ENCODE data around the gene FAM186B. TPM values are rescaled to one million over a fixed set of nuclear protein-coding genes. Genes with fewer than 3 reads are reported as not detected.

The FAM186B gene
- total RNA-seq, 1 experiment from 2014 or later: 0.30 TPM

- ChIA-PET POLR2A (interaction anchor here (1.2 to 2.5 kb wide), 2 partner anchors 12 to 176 kb away, joined by 3 to 19 read pairs; partner anchors contain the start of gene TMBIM6), CTCF (interaction anchor here (0.6 to 2.3 kb wide), 5 partner anchors 12 to 379 kb away, joined by 3 to 10 read pairs (median 7); no protein-coding TSS in a partner anchor)
- no peak for TF ChIP-seq CTCF (IDR thresholded peaks at IDR 0.05; ENCODE audit: unreplicated experiment)
- Mint-ChIP-seq H3K9me3 (ENCODE audit: unreplicated experiment) (no peaks in the 10 kb centered on the region), H3K4me1 (ENCODE audit: insufficient read depth, unreplicated experiment) (peaks cover 3% of the 10 kb centered on the region), H3K27ac (ENCODE audit: low read depth, unreplicated experiment) (no peak overlapping the region), H3K27me3 (ENCODE audit: insufficient read depth, unreplicated experiment) (no peaks in the 10 kb centered on the region), H3K4me3 (ENCODE audit: unreplicated experiment) (no peak overlapping the region), H3K36me3 (ENCODE audit: insufficient read depth, unreplicated experiment) (peaks cover 35% of the 10 kb centered on the region)
- intact Hi-C loops (cut with micrococcal nuclease): loop anchor here (5.0 kb wide), 1 partner anchor 208 kb away; no protein-coding TSS in a partner anchor
- no peak for DNase-seq (ENCODE audit: unreplicated experiment)
- BruUV-seq (replicated peaks): no TSS peak
These were observed 39.8 kb downstream of the FAM186B start for GRCh38 chr12:49565406-49566265.

- peaks cover 43% of the 10 kb centered on the region for H3K36me3 Mint-ChIP-seq (ENCODE audit: insufficient read depth, unreplicated experiment)
- intact Hi-C loops (cut with micrococcal nuclease): loop anchor here (5.0 kb wide), 1 partner anchor 208 kb away; no protein-coding TSS in a partner anchor
- no peaks in the 10 kb centered on the region for H3K4me1 Mint-ChIP-seq (ENCODE audit: insufficient read depth, unreplicated experiment)
- DNase-seq (ENCODE audit: unreplicated experiment): no peak
- TF ChIP-seq CTCF (IDR thresholded peaks at IDR 0.05; ENCODE audit: unreplicated experiment): no peak
- no peak overlapping the region for H3K4me3 Mint-ChIP-seq (ENCODE audit: unreplicated experiment)
- POLR2A ChIA-PET: no interaction called here
- H3K9me3 Mint-ChIP-seq (ENCODE audit: unreplicated experiment): no peaks in the 10 kb centered on the region
- H3K27ac Mint-ChIP-seq (ENCODE audit: low read depth, unreplicated experiment): no peak overlapping the region
- CTCF ChIA-PET: interaction anchor here (0.5 to 2.3 kb wide), 5 partner anchors 11 to 824 kb away, joined by 3 to 8 read pairs (median 6); partner anchors contain the start of gene TROAP
- BruUV-seq (replicated peaks): no TSS peak
- no peaks in the 10 kb centered on the region for H3K27me3 Mint-ChIP-seq (ENCODE audit: insufficient read depth, unreplicated experiment)
These were observed 40.6 kb downstream of the FAM186B start for GRCh38 chr12:49564686-49565405.

GRCh38 chr12:49563951-49564685 is 41.3 kb downstream of the FAM186B start:
- H3K9me3 Mint-ChIP-seq (ENCODE audit: unreplicated experiment): no peaks in the 10 kb centered on the region
- DNase-seq (ENCODE audit: unreplicated experiment): no peak
- peaks cover 49% of the 10 kb centered on the region for H3K36me3 Mint-ChIP-seq (ENCODE audit: insufficient read depth, unreplicated experiment)
- ChIA-PET POLR2A (no interaction called here), CTCF (interaction anchor here (0.5 to 2.4 kb wide), 6 partner anchors 10 to 824 kb away, joined by 3 to 9 read pairs (median 6); partner anchors contain the start of gene TROAP)
- no peak overlapping the region for H3K4me3 Mint-ChIP-seq (ENCODE audit: unreplicated experiment)
- BruUV-seq (replicated peaks): no TSS peak
- no peaks in the 10 kb centered on the region for H3K4me1 Mint-ChIP-seq (ENCODE audit: insufficient read depth, unreplicated experiment)
- no peaks in the 10 kb centered on the region for H3K27me3 Mint-ChIP-seq (ENCODE audit: insufficient read depth, unreplicated experiment)
- TF ChIP-seq CTCF (IDR thresholded peaks at IDR 0.05; ENCODE audit: unreplicated experiment): no peak
- H3K27ac Mint-ChIP-seq (ENCODE audit: low read depth, unreplicated experiment): no peak overlapping the region
- intact Hi-C loops (cut with micrococcal nuclease): no loop called here
